PC-3 (cell line): Measurements from ENCODE around the gene CMAS. TPM values are rescaled to one million over a fixed set of nuclear protein-coding genes. Genes with fewer than 3 reads are reported as not detected.

Experiments
- ATAC-seq: fragments of 200-7000 bp; cut with Tn5 transposase; 2 replicates; pipeline ENCODE4 v1.9.1; 2020; ENCODE audit warnings: mild to moderate bottlenecking, moderate library complexity
- BruUV-seq: library from RNA; stranded (reverse); fragments of 400-500 nt; replicated peaks from 2 replicates; lab custom pipeline; 2021; lab: Mats Ljungman, UMichigan
- CTCF ChIA-PET: fragments of 300-600 bp; sonication (Branson Sonifier 250); formaldehyde crosslinking; loops from one replicate; lab custom pipeline; 2022; ENCODE audit warnings: antibody characterized with exemption; lab: Charles Lee
- POLR2A ChIA-PET: fragments of 300-600 bp; sonication (Branson Sonifier 250); formaldehyde crosslinking; loops from one replicate; lab custom pipeline; 2022; ENCODE audit warnings: antibody characterized with exemption; ENCODE audit not compliant: unreplicated experiment; lab: Charles Lee
- DNase-seq: peaks from one replicate; pipeline ENCODE4 v3.0.0-alpha.2; 2015
- H2AFZ ChIP-seq: fragments of 300-600 bp; sonication (generic); 2 replicates; pipeline ENCODE4 v1.6.0; 2016; ENCODE audit warnings: antibody characterized with exemption, low read length
- H3F3A ChIP-seq: fragments of 300-600 bp; sonication (generic); one replicate; pipeline ENCODE4 v1.6.0; 2017; ENCODE audit warnings: antibody characterized with exemption, low read length, control low read depth, mild to moderate bottlenecking; ENCODE audit not compliant: unreplicated experiment
- H3K27ac ChIP-seq: fragments of 300-600 bp; sonication (generic); 2 replicates; pipeline ENCODE4 v1.5.1; 2016; ENCODE audit warnings: mild to moderate bottlenecking, low read length
- H3K27me3 ChIP-seq: fragments of 300-600 bp; sonication (generic); 2 replicates; pipeline ENCODE4 v1.6.1; 2016; ENCODE audit warnings: low read length, mixed read lengths
- H3K36me3 ChIP-seq: fragments of 300-600 bp; sonication (generic); 2 replicates; pipeline ENCODE4 v1.6.1; 2016; ENCODE audit warnings: low read depth, mixed run types, low read length, mixed read lengths
- H3K4me1 ChIP-seq: fragments of 300-600 bp; sonication (generic); 2 replicates; pipeline ENCODE4 v1.5.1; 2016; ENCODE audit warnings: low read length; ENCODE audit not compliant: insufficient read depth
- H3K4me2 ChIP-seq: fragments of 300-600 bp; sonication (generic); 2 replicates; pipeline ENCODE4 v1.6.0; 2016; ENCODE audit warnings: low read length
- H3K4me3 ChIP-seq: fragments of 300-600 bp; sonication (generic); 2 replicates; pipeline ENCODE4 v1.5.1; 2016; ENCODE audit warnings: mild to moderate bottlenecking, low read length, mixed read lengths
- H3K79me2 ChIP-seq: fragments of 300-600 bp; sonication (generic); 2 replicates; pipeline ENCODE4 v1.6.1; 2017; ENCODE audit warnings: low read length, mixed read lengths
- H3K9ac ChIP-seq: fragments of 300-600 bp; sonication (generic); 2 replicates; pipeline ENCODE4 v1.6.0; 2016; ENCODE audit warnings: mild to moderate bottlenecking, low read length
- H3K9me2 ChIP-seq: fragments of 300-600 bp; sonication (generic); replicated peaks from 2 replicates; pipeline ENCODE4 v1.6.1; 2016; ENCODE audit warnings: mixed run types, low read length, mixed read lengths
- H3K9me3 ChIP-seq: fragments of 300-600 bp; sonication (generic); 2 replicates; pipeline ENCODE4 v1.6.1; 2016; ENCODE audit warnings: low read length, mixed read lengths
- H4K20me1 ChIP-seq: fragments of 300-600 bp; sonication (generic); 2 replicates; pipeline ENCODE4 v1.6.1; 2016; ENCODE audit warnings: low read length, mixed read lengths
- CTCF ChIP-seq: fragments of 300-600 bp; sonication (generic); conservative IDR thresholded peaks from 2 replicates; pipeline ENCODE4 v1.5.1; 2017; ENCODE audit warnings: antibody characterized with exemption, low read depth, mild to moderate bottlenecking, low read length
- EZH2 ChIP-seq: fragments of 300-600 bp; sonication (generic); IDR thresholded peaks from one replicate; pipeline ENCODE4 v1.6.1; 2017; ENCODE audit warnings: antibody characterized with exemption, mild to moderate bottlenecking, low read length; ENCODE audit not compliant: unreplicated experiment
- EZH2phosphoT487 ChIP-seq: fragments of 300-600 bp; sonication (generic); IDR thresholded peaks from 2 replicates; pipeline ENCODE4 v1.6.1; 2018; ENCODE audit warnings: mild to moderate bottlenecking, antibody characterized with exemption, low read length, borderline replicate concordance
- intact Hi-C: fragments of 100-400 bp; cut with micrococcal nuclease; formaldehyde crosslinking; loops from 2 replicates; pipeline ENCODE4 v1.9.0; 2023
- total RNA-seq: library from RNA; depleted of rRNA; stranded (reverse); fragments of >200 nt; gene quantifications from 2 replicates; pipeline ENCODE4 v1.2.3, GENCODE V29; 2014

Gene CMAS
- total RNA-seq, 1 experiment from 2014 or later, result 25.0 TPM

DNA sequence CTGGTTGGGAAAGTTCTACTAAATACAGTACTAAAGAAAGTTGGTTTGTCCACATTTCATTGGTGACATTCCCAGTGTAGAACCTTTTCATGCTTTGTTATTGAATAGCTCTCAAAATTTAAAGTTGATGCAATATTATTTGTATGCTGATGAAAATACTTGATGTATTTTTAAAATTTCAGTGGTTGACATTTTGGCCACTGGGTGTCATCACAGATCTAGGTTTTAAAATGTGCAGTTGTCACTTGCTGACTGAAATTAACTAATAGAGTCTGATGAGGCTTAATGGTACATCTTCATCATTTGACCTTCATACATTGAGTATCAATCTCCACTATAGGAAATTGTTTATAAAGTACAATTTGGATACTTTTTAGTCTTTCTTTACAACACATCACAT is 37.1 kb downstream of the CMAS start:
- intact Hi-C loops, result loop anchor here (1.0 kb wide), 3 partner anchors 252 to 377 kb away; no protein-coding TSS in a partner anchor
- Histone ChIP-seq H3K27me3 (no peaks in the 10 kb centered on the region), H3K36me3 (no peaks in the 10 kb centered on the region), H3K9me3 (no peaks in the 10 kb centered on the region), H4K20me1 (no peaks in the 10 kb centered on the region), H3K4me3 (no peak overlapping the region), H3K27ac (no peak overlapping the region), H3K4me2 (no peak overlapping the region), H3K9me2 (no peaks in the 10 kb centered on the region), H3F3A (no peaks in the 10 kb centered on the region), H2AFZ (no peak overlapping the region), H3K79me2 (no peaks in the 10 kb centered on the region), H3K4me1 (peaks cover 12% of the 10 kb centered on the region; the same call in 1 of the 2 replicates), H3K9ac (no peak overlapping the region)
- ATAC-seq (no peak), DNase-seq (peak; percentile 46)
- no TSS peak for BruUV-seq
- ChIA-PET CTCF (interaction anchor here (0.6 to 1.2 kb wide), 6 partner anchors 11 to 436 kb away, joined by 4 to 7 read pairs (median 6); no protein-coding TSS in a partner anchor), POLR2A (no interaction called here)
- TF ChIP-seq CTCF (peak; percentile 62), EZH2phosphoT487 (no peak), EZH2 (no peak)

DNA sequence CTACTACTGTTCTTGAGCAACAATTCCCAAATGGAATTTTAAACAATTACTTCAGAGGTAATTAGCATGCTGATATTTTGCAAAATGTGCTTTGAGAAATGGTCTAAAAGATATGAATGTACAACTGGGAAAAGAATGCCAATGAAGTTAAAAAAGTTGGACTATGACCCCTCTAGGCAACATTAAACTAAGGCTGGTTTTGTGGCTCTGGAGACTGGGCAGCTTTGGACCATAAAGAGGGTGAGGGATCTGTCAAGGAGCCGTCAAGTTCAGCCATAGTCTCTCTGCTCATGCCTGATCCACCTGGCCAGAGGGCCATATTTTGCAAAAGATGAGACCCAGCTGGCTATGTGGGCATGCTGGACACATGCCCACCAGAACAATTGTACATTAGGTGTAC is 38.8 kb downstream of the CMAS start:
- Histone ChIP-seq H3K27ac (no peak overlapping the region), H3F3A (no peaks in the 10 kb centered on the region), H3K9me2 (no peaks in the 10 kb centered on the region), H3K27me3 (no peaks in the 10 kb centered on the region), H3K4me1 (peaks cover 22% of the 10 kb centered on the region), H3K36me3 (no peaks in the 10 kb centered on the region), H4K20me1 (no peaks in the 10 kb centered on the region), H3K4me3 (no peak overlapping the region), H2AFZ (no peak overlapping the region), H3K4me2 (no peak overlapping the region), H3K79me2 (no peaks in the 10 kb centered on the region), H3K9me3 (no peaks in the 10 kb centered on the region), H3K9ac (no peak overlapping the region)
- CTCF ChIA-PET, result no interaction called here
- TF ChIP-seq EZH2phosphoT487, result no peak
- TF ChIP-seq CTCF, result no peak
- no peak for TF ChIP-seq EZH2
- intact Hi-C loops, result no loop called here
- POLR2A ChIA-PET, result no interaction called here
- ATAC-seq (no peak), DNase-seq (no peak)
- no TSS peak for BruUV-seq

GRCh38 chr12:22088886-22089285 is 42.9 kb downstream of the CMAS start:
- Histone ChIP-seq H2AFZ (no peak overlapping the region), H3K9ac (no peak overlapping the region), H3K4me1 (peaks cover 11% of the 10 kb centered on the region), H3K4me3 (no peak overlapping the region), H3K36me3 (no peaks in the 10 kb centered on the region), H4K20me1 (no peaks in the 10 kb centered on the region), H3K79me2 (no peaks in the 10 kb centered on the region), H3K4me2 (peak overlapping the region; percentile 24; the same call in 1 of the 2 replicates), H3F3A (no peaks in the 10 kb centered on the region), H3K27me3 (no peaks in the 10 kb centered on the region), H3K27ac (no peak overlapping the region), H3K9me3 (no peaks in the 10 kb centered on the region), H3K9me2 (no peaks in the 10 kb centered on the region)
- BruUV-seq, result no TSS peak
- ChIA-PET CTCF (no interaction called here), POLR2A (no interaction called here)
- no peak for TF ChIP-seq CTCF
- TF ChIP-seq EZH2phosphoT487, result no peak
- TF ChIP-seq EZH2, result no peak
- no peak for ATAC-seq
- intact Hi-C loops, result loop anchor here (2.0 kb wide), 1 partner anchor 42 kb away; no protein-coding TSS in a partner anchor
- peak; percentile 82 for DNase-seq
